ENCODE results near the gene GOLGA6L24. TPM values are rescaled to one million over a fixed set of nuclear protein-coding genes. Genes with fewer than 3 reads are reported as not detected.
"Not testable (repeated sequence)": the region's sequence is repeated elsewhere in the genome, so short reads cannot be mapped to it uniquely, and the experiment has no call there.

Gene GOLGA6L24, protein sequence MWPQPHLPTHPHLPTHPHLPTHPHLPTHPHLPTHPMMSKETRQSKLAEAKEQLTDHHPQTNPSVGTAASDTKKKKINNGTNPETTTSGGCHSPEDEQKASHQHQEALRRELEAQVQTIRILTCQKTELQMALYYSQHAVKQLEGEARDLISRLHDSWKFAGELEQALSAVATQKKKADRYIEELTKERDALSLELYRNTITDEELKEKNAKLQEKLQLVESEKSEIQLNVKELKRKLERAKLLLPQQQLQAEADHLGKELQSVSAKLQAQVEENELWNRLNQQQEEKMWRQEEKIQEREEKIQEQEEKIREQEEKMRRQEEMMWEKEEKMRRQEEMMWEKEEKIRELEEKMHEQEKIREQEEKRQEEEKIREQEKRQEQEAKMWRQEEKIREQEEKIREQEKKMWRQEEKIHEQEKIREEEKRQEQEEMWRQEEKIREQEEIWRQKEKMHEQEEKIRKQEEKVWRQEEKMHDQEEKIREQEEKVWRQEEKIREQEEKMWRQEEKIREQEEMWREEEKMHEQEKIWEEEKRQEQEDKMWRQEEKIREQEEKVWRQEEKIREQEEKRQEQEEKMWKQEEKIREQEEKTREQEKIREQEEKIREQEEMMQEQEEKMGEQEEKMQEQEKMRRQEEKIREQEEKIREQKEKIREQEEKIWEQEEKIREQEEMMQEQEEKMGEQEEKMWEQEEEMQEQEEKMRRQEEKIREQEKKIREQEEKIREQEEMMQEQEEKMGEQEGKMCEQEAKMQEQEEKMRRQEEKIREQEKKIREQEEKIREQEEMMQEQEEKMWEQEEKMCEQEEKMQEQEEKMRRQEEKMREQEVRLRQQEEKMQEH
- not detected in 2 replicates for total RNA-seq

DNA sequence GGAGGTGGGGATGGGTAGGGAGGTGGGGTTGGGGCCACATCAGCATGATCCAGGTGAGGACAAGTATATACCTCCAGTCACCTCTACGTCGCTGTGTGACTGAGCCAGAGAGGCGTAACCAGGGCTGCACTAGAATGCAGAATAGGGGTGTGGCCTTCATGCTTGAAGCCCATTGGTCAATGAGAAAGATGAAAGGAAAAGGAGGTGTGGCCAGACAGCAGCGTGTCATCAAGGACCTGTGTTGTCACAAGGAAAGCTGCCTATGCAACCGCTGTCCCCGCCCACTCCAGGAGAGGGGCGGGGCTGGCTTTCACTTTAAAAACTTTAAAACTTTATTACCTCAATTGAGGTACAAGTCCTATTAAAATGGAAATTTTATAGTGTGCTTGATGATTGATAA is at the start of gene GOLGA6L24:
GOLGA6L24 (minus strand) TSS at position 101 of the 400 bp plus-strand sequence; CDS start at position 40, 61 bp downstream.
- DNase-seq (ENCODE audit: low read depth): not testable (repeated sequence)

GRCh38 chr15:28402774-28403435 is 45.0 kb upstream of the GOLGA6L24 start:
- not testable (repeated sequence) for H3K4me3 ChIP-seq (ENCODE audit: low read depth, low read length); DNase-seq (ENCODE audit: low read depth)

More for the DNA sequence above, at the start of gene GOLGA6L24:
- not testable (repeated sequence) for H3K4me3 ChIP-seq (ENCODE audit: low read depth, low read length)

DNA sequence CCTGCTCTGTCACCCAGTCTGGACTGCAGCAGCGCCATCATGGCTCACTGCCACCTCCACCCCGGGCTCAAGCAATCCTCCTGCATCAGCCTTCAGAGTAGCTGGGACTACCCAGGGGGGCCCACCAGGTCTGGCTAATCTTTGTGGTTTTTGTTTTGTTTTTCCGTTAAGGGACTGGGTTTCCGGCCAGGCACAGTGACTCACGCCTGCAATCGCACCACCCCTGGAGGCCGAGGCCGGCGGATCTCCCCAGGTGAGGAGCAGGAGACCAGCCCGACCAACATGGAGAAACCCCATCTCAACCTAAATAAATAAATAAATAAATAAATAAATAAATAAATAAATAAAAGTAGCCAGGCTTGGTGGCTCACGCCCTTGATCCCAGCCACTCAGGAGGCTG is 38.1 kb upstream of the GOLGA6L24 start:
- H3K4me3 ChIP-seq (ENCODE audit: low read depth, low read length); DNase-seq (ENCODE audit: low read depth): not testable (repeated sequence)

- DNase-seq (ENCODE audit: low read depth); H3K4me3 ChIP-seq (ENCODE audit: low read depth, low read length): not testable (repeated sequence)
Measured at GRCh38 chr15:28380053-28380452, 22.2 kb upstream of the GOLGA6L24 start.

DNA sequence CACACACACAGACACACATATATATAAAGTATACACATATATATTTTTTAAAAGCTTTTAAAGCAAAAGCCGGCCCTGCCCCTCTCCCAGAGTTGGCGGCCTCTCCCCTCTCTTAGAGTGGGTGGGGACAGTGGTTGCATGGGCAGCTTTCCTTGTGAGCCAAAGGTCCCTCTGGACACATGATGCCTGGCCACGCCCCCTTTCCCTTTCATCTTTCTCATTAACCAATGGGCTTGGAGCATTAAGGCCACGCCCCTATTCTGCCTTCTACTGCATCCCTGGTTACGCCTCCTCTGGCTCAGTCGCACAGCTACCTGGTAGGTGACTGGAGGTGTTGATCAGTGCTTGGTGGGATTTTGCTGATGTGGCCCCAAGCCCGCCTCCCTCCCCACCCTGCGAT is 20.5 kb upstream of the GOLGA6L24 start, which contains the start of gene GOLGA8F:
GOLGA8F (plus strand) TSS at position 301 of the 400 bp plus-strand sequence; CDS start at position 399, 98 bp downstream.
- DNase-seq (ENCODE audit: low read depth); H3K4me3 ChIP-seq (ENCODE audit: low read depth, low read length): not testable (repeated sequence)

- not testable (repeated sequence) for DNase-seq (ENCODE audit: low read depth); H3K4me3 ChIP-seq (ENCODE audit: low read depth, low read length)
Measured at GRCh38 chr15:28365502-28365901, 7.6 kb upstream of the GOLGA6L24 start.

DNA sequence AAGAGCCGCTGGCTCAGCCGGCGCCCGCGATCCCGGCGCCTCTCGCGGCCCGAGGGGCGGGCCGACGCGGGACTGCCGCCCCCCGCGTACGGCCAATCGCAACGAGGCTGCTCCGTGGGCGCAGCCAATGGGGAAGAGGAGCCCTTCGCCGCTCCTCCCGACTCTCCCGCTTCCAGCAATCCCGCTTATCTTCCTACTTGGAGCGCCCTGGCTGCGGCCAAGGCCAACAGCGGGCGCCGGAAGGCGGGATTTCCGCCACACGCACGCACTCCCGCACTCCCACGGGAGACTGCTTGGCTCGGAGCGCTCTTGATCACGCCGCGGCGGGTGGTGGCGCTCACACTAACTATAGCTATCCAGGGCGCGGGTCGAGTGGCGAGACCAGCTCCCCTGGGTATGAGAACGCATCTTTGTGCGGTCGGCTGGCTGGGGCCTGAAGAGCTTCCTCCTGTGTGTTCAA is 35.7 kb downstream of the GOLGA6L24 start, which contains the start of gene HERC2:
HERC2 (minus strand) TSS at position 51 of the 460 bp plus-strand sequence. CDS start 746 bp downstream, outside the sequence.
- peak within 1 kb of the TSS; percentile 56 for H3K4me3 ChIP-seq (ENCODE audit: low read depth, low read length)
- not testable (repeated sequence) for DNase-seq (ENCODE audit: low read depth)

GRCh38 chr15:28321358-28322078 is 36.4 kb downstream of the GOLGA6L24 start:
- DNase-seq (ENCODE audit: low read depth): not testable (repeated sequence)

DNA sequence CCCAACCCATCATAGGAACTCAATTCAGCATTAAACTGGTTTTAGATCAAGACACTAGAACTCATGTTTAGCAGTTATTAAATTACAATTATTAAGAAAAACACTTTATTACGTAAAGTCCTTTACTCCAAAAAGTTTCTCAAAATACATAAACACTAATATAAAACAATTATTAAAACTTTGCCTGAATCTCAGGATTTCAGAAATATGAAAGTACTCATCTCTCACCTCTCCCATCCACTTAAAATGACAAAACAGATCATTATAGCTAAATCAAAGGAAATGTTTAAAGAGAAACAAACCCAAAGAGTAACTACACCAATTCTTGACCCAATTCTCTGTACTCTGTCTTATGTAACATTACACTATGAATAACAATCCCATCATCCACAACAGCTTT is 38.2 kb downstream of the GOLGA6L24 start:
- H3K4me3 ChIP-seq (ENCODE audit: low read depth, low read length); DNase-seq (ENCODE audit: low read depth): not testable (repeated sequence)

More at GRCh38 chr15:28321358-28322078, 36.4 kb downstream of the GOLGA6L24 start:
- H3K4me3 ChIP-seq (ENCODE audit: low read depth, low read length): peak overlapping the region; percentile 56

DNA sequence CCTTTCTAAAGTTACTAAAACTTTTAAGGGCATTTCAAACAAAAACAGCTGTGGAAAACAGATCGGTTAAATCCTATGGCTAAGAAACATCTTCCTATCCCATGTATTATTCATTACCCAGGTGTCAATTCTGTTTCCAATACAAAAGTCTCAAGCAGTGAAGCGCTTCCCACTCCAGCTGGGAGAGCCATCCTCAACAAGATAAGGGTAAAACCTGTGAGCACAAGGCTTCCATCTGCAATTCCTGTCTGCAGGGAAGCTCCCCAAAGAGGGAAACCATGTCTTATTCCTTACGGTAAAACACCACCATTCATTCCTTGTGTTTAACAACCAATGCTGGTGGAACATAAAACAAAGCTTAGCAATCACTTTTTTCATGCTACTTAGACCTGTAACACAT is 39.1 kb downstream of the GOLGA6L24 start:
- not testable (repeated sequence) for H3K4me3 ChIP-seq (ENCODE audit: low read depth, low read length); DNase-seq (ENCODE audit: low read depth)

DNA sequence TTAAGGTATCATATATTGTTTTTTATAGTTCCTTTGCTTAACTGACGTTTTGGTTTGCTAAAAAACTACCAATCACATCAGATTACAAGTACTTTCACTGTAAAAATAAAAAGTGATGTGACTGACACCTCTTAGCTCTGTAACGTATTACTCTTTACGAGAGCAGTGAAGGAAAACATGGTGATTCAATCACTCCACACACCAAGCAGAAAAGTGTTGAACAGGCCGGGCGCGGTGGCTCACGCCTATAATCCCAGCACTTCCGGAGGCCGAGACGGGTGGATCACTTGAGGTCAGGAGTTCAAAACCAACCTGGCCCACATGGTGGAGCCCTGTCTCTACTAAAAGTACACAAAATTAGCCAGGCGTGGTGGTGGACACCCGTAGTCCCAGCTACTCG is 39.8 kb downstream of the GOLGA6L24 start:
- not testable (repeated sequence) for DNase-seq (ENCODE audit: low read depth); H3K4me3 ChIP-seq (ENCODE audit: low read depth, low read length)

GRCh38 chr15:28316958-28317357 is 40.9 kb downstream of the GOLGA6L24 start:
- not testable (repeated sequence) for DNase-seq (ENCODE audit: low read depth); H3K4me3 ChIP-seq (ENCODE audit: low read depth, low read length)

DNA sequence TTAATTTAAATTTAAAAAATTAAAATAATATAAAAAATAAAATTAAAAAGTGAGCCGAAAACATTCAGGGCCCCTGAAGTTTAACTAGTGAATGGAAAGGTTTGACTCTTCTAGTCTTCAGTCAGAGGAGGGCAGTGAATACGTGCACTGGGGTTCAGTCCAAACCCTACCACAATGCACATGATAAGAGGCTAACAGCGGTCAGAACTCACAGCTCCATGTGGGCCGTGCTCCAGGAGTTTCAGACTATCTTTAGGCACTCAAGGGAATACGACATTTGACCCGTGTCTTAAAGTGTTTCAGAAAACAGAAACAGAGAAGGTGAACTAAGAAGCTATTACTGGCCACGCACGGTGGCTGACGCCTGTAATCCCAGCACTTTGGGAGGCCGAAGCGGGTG is 47.4 kb downstream of the GOLGA6L24 start:
- not testable (repeated sequence) for H3K4me3 ChIP-seq (ENCODE audit: low read depth, low read length); DNase-seq (ENCODE audit: low read depth)

DNA sequence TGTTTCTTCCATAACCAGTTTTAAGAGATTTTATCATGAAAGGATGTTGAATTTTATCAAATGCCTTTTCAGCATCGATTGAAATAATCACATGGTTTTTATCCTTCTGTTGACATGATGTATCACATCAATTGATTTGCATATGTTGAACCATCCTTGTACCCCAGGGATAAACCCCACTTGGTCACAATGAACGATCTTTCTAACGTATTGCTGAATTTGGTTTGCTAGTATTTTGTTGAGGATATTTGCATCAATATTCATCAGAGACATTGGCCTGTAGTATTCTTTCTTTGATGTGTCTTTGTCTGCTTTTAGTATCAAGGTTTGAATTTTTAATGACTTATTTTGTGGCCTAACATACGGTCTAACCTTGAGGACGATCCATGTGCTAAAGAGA is 49.2 kb downstream of the GOLGA6L24 start:
- H3K4me3 ChIP-seq (ENCODE audit: low read depth, low read length); DNase-seq (ENCODE audit: low read depth): not testable (repeated sequence)

Data from fibroblast of villous mesenchyme (primary cell).